Measurements from ENCODE around the gene SSX2IP.

DNA sequence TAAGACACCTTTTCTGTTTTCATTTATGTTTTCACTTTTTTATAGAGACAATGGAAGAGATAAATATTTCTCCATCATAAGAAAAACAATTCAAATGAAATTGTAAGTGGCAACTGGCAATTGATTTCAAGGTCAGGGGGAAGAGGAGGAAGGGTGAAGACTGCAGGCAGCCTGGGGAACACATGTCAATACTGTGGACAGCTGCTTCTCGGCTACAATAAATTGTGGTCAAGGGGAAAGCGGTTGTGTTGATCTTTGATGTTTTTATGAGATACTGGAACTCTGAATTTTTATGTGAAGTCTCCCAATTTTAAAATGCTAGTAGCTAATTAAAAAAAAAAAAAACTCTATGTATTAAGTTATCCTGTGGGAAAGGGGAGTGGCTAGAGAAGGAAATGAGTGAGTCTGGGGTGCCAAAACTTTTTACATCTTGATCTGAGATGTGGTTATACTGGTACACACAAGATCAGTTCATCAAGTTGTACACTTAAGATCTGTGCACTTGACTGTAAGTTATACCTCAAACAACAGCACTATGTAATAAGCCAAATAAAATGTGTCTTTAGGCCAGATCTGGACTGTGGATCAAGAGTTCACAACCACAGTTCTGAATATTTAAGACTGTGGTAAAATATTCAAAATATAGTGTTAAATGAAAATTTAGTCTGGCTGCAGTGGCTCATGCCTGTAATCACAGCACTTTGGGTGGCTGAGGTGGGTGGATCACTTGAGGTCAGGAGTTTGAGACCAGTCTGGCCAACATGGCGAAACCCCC is 18.0 kb downstream of the SSX2IP start:
- TF ChIP-seq, protein P1, sequence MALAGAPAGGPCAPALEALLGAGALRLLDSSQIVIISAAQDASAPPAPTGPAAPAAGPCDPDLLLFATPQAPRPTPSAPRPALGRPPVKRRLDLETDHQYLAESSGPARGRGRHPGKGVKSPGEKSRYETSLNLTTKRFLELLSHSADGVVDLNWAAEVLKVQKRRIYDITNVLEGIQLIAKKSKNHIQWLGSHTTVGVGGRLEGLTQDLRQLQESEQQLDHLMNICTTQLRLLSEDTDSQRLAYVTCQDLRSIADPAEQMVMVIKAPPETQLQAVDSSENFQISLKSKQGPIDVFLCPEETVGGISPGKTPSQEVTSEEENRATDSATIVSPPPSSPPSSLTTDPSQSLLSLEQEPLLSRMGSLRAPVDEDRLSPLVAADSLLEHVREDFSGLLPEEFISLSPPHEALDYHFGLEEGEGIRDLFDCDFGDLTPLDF (CRISPR knock-in tag; IDR thresholded peaks at IDR 0.05): no peak
- TF ChIP-seq, protein P2, sequence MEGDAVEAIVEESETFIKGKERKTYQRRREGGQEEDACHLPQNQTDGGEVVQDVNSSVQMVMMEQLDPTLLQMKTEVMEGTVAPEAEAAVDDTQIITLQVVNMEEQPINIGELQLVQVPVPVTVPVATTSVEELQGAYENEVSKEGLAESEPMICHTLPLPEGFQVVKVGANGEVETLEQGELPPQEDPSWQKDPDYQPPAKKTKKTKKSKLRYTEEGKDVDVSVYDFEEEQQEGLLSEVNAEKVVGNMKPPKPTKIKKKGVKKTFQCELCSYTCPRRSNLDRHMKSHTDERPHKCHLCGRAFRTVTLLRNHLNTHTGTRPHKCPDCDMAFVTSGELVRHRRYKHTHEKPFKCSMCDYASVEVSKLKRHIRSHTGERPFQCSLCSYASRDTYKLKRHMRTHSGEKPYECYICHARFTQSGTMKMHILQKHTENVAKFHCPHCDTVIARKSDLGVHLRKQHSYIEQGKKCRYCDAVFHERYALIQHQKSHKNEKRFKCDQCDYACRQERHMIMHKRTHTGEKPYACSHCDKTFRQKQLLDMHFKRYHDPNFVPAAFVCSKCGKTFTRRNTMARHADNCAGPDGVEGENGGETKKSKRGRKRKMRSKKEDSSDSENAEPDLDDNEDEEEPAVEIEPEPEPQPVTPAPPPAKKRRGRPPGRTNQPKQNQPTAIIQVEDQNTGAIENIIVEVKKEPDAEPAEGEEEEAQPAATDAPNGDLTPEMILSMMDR (IDR thresholded peaks at IDR 0.05 in 2 of 3, conservative IDR thresholded peaks at IDR 0.05 in 1 of 3; ENCODE audit: insufficient read depth in 2 of 3, low read depth in 1 of 3, low read length in 3 of 3): no peak
- TF ChIP-seq RNF2 (IDR thresholded peaks at IDR 0.05) (no peak), PCBP1 (IDR thresholded peaks at IDR 0.05; ENCODE audit: low read depth, low read length, poor library complexity, severe bottlenecking) (no peak), RAD51 (IDR thresholded peaks at IDR 0.05; ENCODE audit: borderline replicate concordance, low read depth) (no peak), NCOR1 (IDR thresholded peaks at IDR 0.05) (no peak), EP300 (IDR thresholded peaks at IDR 0.05; ENCODE audit: low read length) (no peak), ARID2 (IDR thresholded peaks at IDR 0.05) (no peak), SMAD3 (CRISPR knock-in tag; conservative IDR thresholded peaks at IDR 0.05) (no peak)
- TF ChIP-seq, protein P3, sequence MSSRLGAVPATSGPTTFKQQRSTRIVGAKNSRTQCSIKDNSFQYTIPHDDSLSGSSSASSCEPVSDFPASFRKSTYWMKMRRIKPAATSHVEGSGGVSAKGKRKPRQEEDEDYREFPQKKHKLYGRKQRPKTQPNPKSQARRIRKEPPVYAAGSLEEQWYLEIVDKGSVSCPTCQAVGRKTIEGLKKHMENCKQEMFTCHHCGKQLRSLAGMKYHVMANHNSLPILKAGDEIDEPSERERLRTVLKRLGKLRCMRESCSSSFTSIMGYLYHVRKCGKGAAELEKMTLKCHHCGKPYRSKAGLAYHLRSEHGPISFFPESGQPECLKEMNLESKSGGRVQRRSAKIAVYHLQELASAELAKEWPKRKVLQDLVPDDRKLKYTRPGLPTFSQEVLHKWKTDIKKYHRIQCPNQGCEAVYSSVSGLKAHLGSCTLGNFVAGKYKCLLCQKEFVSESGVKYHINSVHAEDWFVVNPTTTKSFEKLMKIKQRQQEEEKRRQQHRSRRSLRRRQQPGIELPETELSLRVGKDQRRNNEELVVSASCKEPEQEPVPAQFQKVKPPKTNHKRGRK (tag; IDR thresholded peaks at IDR 0.05): no peak
- TF ChIP-seq, protein P4, sequence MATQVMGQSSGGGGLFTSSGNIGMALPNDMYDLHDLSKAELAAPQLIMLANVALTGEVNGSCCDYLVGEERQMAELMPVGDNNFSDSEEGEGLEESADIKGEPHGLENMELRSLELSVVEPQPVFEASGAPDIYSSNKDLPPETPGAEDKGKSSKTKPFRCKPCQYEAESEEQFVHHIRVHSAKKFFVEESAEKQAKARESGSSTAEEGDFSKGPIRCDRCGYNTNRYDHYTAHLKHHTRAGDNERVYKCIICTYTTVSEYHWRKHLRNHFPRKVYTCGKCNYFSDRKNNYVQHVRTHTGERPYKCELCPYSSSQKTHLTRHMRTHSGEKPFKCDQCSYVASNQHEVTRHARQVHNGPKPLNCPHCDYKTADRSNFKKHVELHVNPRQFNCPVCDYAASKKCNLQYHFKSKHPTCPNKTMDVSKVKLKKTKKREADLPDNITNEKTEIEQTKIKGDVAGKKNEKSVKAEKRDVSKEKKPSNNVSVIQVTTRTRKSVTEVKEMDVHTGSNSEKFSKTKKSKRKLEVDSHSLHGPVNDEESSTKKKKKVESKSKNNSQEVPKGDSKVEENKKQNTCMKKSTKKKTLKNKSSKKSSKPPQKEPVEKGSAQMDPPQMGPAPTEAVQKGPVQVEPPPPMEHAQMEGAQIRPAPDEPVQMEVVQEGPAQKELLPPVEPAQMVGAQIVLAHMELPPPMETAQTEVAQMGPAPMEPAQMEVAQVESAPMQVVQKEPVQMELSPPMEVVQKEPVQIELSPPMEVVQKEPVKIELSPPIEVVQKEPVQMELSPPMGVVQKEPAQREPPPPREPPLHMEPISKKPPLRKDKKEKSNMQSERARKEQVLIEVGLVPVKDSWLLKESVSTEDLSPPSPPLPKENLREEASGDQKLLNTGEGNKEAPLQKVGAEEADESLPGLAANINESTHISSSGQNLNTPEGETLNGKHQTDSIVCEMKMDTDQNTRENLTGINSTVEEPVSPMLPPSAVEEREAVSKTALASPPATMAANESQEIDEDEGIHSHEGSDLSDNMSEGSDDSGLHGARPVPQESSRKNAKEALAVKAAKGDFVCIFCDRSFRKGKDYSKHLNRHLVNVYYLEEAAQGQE (IDR thresholded peaks at IDR 0.05; ENCODE audit: borderline replicate concordance): peak; percentile 25; the same call in 1 of the 2 replicates
- TF ChIP-seq, protein P4 (CRISPR knock-in tag; IDR thresholded peaks at IDR 0.05; ENCODE audit: low read depth): no peak

All from K562 (cell line).